Ovary (tissue), 9 donors: Measurements from ENCODE around the gene GPC6. TPM values are rescaled to one million over a fixed set of nuclear protein-coding genes. Genes with fewer than 3 reads are reported as not detected.

Experiments
- DNase-seq, 5 donors: peaks; one replicate each; pipeline ENCODE4 v3.0.0-alpha.2; 2019 to 2020
- H3K27ac ChIP-seq, 2 donors: fragments of 200-600 bp; one replicate each; pipeline versions ENCODE4 v1.5.1 to v1.8.0; 2019 to 2022
- H3K27me3 ChIP-seq: fragments of 200-600 bp; one replicate; pipeline ENCODE4 v1.8.0; 2022
- H3K36me3 ChIP-seq: fragments of 200-600 bp; sonication (generic); one replicate; pipeline ENCODE4 v1.5.1; 2019
- H3K4me1 ChIP-seq: one replicate; pipeline ENCODE4 v1.8.1; 2013; ENCODE audit warnings: mild to moderate bottlenecking, moderate library complexity; ENCODE audit not compliant: insufficient read depth
- H3K4me3 ChIP-seq: fragments of 200-600 bp; sonication (generic); one replicate; pipeline ENCODE4 v1.5.1; 2017
- H3K9me3 ChIP-seq, 2 donors: fragments of 200-600 bp in 1 of 2; sonication (generic) in 1 of 2; one replicate each; pipeline versions ENCODE4 v1.5.1 to v1.8.1; 2013 to 2019; ENCODE audit warnings: mild to moderate bottlenecking in 1 of 2, moderate library complexity in 1 of 2
- CTCF ChIP-seq, 3 donors: fragments of 450-650 bp in 2 of 3; fragments of 200-600 bp in 1 of 3; IDR thresholded peaks; one replicate each; pipeline versions ENCODE4 v1.5.1 to v1.8.0; 2016 to 2022; ENCODE audit warnings: antibody characterized with exemption in 3 of 3, mild to moderate bottlenecking in 1 of 3
- EP300 ChIP-seq: sonication (generic); formaldehyde crosslinking; IDR thresholded peaks from one replicate; pipeline ENCODE4 v1.6.1; 2017; ENCODE audit warnings: antibody characterized with exemption
- POLR2A ChIP-seq: fragments of 450-650 bp; IDR thresholded peaks from one replicate; pipeline ENCODE4 v1.6.1; 2017; ENCODE audit warnings: antibody characterized with exemption, mild to moderate bottlenecking, moderate library complexity
- WGBS, 3 donors: extraction: QIAGEN DNeasy Blood & Tissue Kit in 1 of 3; methylation state at CpG; one replicate each; pipeline versions ENCODE4 v1.1.5 to v1.1.7; 2013 to 2017; 5-methylcytosine and 5-hydroxymethylcytosine counted together
- intact Hi-C, 4 donors: fragments of 100-400 bp; cut with DNase I; formaldehyde crosslinking; loops; one replicate each; pipeline versions ENCODE4 v1.11.0 to v1.15.1; 2022 to 2023
- polyA plus RNA-seq, 2 donors: library from polyadenylated mRNA; stranded (reverse); fragments of 200-250 nt in 1 of 2; fragments of 350-450 nt in 1 of 2; fragmentation: Illumina TruSeq in 1 of 2; extraction: RNeasy Lipid Tissue Mini Kit (QIAGEN cat#74804) in 1 of 2; gene quantifications; one replicate each; pipeline ENCODE4 v1.2.3, GENCODE V29; 2013 to 2014
- total RNA-seq, 7 donors: library from RNA; depleted of rRNA in 2 of 7; stranded (reverse); fragments of >200 nt in 2 of 7; fragmentation: NEBNext Ultra II Directional in 3 of 7; extraction: Animal tissue kit (Norgen Biotek cat#: 25700) in 3 of 7; gene quantifications; one replicate each; pipeline versions ENCODE4 v1.1.0 to v1.2.4, GENCODE V29; 2016 to 2023
- donor health status: DM: no; HTN: no; CAD: no; lungs with moderate emphysema.
- donor health status: DM: no; HTN: no; CAD: no.
- donor health status: Bipolar disorder and iron deficiency.
- donor health status: DM: yes; HTN: yes; CAD: no.
- donor health status: DM: no; HTN: no; CAD: no.
- donor health status: DM: yes; HTN: yes; CAD: no.

Gene GPC6
- total and polyA plus RNA-seq, 9 donors = 4.3 to 22.3 (median 17.9) TPM

GRCh38 chr13:93550236-93550635 is 323.6 kb downstream of the GPC6 start:
- Histone ChIP-seq H3K9me3 (no peaks in the 10 kb centered on the region), H3K27ac (no peak overlapping the region), H3K36me3 (no peaks in the 10 kb centered on the region), H3K27me3 (no peaks in the 10 kb centered on the region), H3K4me3 (no peak overlapping the region), H3K4me1 (no peaks in the 10 kb centered on the region)
- intact Hi-C loops = no loop called here
- no peak for TF ChIP-seq EP300
- no peak for TF ChIP-seq POLR2A
- no peak for TF ChIP-seq CTCF (IDR thresholded peaks at IDR 0.05)
- DNase-seq = no peak

DNA sequence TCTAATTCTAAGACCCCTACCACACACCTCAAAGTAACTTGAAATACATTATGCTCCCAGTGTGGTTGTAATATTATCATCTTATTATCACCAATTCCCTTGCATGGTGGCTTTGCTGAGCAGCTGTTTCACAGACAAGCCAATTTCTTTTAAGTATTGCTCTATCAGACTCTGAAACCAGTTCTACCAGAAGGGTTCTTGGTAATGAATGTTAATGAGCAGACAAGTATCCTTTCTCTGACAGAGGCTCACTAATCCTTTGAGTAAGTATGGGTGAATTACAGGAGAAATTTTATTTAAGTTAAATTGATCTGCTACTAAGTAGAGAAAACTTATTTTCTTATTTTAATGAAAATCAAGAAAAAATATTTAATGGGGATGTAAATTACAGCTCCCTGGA is 326.0 kb downstream of the GPC6 start:
- TF ChIP-seq CTCF (IDR thresholded peaks at IDR 0.05) (no peak), EP300 (no peak), POLR2A (no peak)
- Histone ChIP-seq H3K4me3 (no peak overlapping the region), H3K4me1 (no peaks in the 10 kb centered on the region), H3K27me3 (no peaks in the 10 kb centered on the region), H3K36me3 (no peaks in the 10 kb centered on the region), H3K27ac (no peak overlapping the region), H3K9me3 (no peaks in the 10 kb centered on the region)
- no peak for DNase-seq
- intact Hi-C loops = no loop called here

GRCh38 chr13:93554514-93554913 is 327.9 kb downstream of the GPC6 start:
- no peak overlapping the region for H3K4me3 ChIP-seq
- no peaks in the 10 kb centered on the region for H3K36me3 ChIP-seq
- H3K27me3 ChIP-seq = no peaks in the 10 kb centered on the region
- H3K27ac ChIP-seq = no peak overlapping the region
- no peaks in the 10 kb centered on the region for H3K4me1 ChIP-seq
- 48 to 70% (median 50%) methylated on average over 3 of the region's 3 CpGs for WGBS, 3 donors
- intact Hi-C loops = no loop called here
- TF ChIP-seq POLR2A (no peak), EP300 (no peak), CTCF (IDR thresholded peaks at IDR 0.05) (no peak)
- DNase-seq = no peak
- no peaks in the 10 kb centered on the region for H3K9me3 ChIP-seq

- TF ChIP-seq POLR2A = no peak
- TF ChIP-seq EP300 = no peak
- no peak for TF ChIP-seq CTCF (IDR thresholded peaks at IDR 0.05)
- intact Hi-C loops = no loop called here
- H3K9me3 ChIP-seq = no peaks in the 10 kb centered on the region
- H3K4me3 ChIP-seq = no peak overlapping the region
- H3K36me3 ChIP-seq = no peaks in the 10 kb centered on the region
- H3K27me3 ChIP-seq = no peaks in the 10 kb centered on the region
- peaks cover 8% of the 10 kb centered on the region for H3K4me1 ChIP-seq
- DNase-seq = no peak
- H3K27ac ChIP-seq = no peak overlapping the region
- 77 to 83% (median 82%) methylated on average over 3 of the region's 3 CpGs for WGBS, 3 donors
These were observed 332.0 kb downstream of the GPC6 start for GRCh38 chr13:93558637-93559036.

DNA sequence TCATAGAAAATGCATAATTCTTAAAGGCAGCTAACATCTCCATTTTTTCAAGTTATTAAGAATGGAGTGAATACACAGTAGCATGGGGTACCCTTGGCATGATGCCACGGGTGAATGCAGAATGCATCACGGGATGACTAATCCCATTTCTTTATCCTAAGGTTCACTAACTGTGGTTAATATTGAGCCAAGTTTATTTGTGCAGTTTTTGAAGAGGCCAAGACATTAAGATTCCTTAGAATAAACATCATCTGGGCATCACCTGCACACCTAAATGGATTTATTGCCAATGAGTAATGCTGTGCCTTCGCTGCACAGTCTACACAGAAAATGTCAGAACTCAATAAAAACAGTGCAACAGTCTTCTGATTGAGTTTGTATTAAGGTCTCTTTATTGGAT is 333.1 kb downstream of the GPC6 start:
- H3K4me1 ChIP-seq = peaks cover 8% of the 10 kb centered on the region

More for the DNA sequence above, 333.1 kb downstream of the GPC6 start:
- Histone ChIP-seq H3K27ac (no peak overlapping the region), H3K36me3 (no peaks in the 10 kb centered on the region), H3K27me3 (no peaks in the 10 kb centered on the region), H3K4me3 (no peak overlapping the region), H3K9me3 (no peaks in the 10 kb centered on the region)
- WGBS, 3 donors = 78 to 84% (median 81%) methylated on average over 3 of the region's 3 CpGs
- DNase-seq = no peak
- intact Hi-C loops = no loop called here
- TF ChIP-seq EP300 (no peak), POLR2A (no peak), CTCF (IDR thresholded peaks at IDR 0.05) (no peak)
